ENCODE results near the gene KMT2E. TPM values are rescaled to one million over a fixed set of nuclear protein-coding genes. Genes with fewer than 3 reads are reported as not detected.

The KMT2E gene
- total RNA-seq, 1 experiment from 2014 or later: 63.1 TPM

GRCh38 chr7:105012503-105013220 lies 1.3 kb upstream of the KMT2E start:
- Mint-ChIP-seq H3K4me3 (ENCODE audit: unreplicated experiment) (peak overlapping the region; percentile 88), H3K4me1 (ENCODE audit: low read depth, unreplicated experiment) (peaks cover 25% of the 10 kb centered on the region), H3K27me3 (ENCODE audit: insufficient read depth, unreplicated experiment) (no peaks in the 10 kb centered on the region), H3K27ac (ENCODE audit: unreplicated experiment) (peak overlapping the region; percentile 100), H3K36me3 (ENCODE audit: insufficient read depth, unreplicated experiment) (peaks cover 78% of the 10 kb centered on the region), H3K9me3 (ENCODE audit: unreplicated experiment) (no peaks in the 10 kb centered on the region)
- H3K27me3 ChIP-seq (replicated peaks; ENCODE audit: control insufficient read depth, insufficient read depth, low read length): no peaks in the 10 kb centered on the region
- ChIA-PET POLR2A (interaction anchor here (0.6 to 2.2 kb wide), 11 partner anchors 9 to 519 kb away, joined by 3 to 14 read pairs (median 4); partner anchors contain the start of gene RINT1), CTCF (interaction anchor here (1.3 to 2.2 kb wide), 2 partner anchors 29 to 31 kb away, joined by 4 to 15 read pairs; no protein-coding TSS in a partner anchor)
- H3K4me1 ChIP-seq: peaks cover 44% of the 10 kb centered on the region
- intact Hi-C loops (cut with micrococcal nuclease; ENCODE audit: unreplicated experiment): loop anchor here (1.0 kb wide), 1 partner anchor 28 kb away; no protein-coding TSS in a partner anchor
- TF ChIP-seq, protein P1, sequence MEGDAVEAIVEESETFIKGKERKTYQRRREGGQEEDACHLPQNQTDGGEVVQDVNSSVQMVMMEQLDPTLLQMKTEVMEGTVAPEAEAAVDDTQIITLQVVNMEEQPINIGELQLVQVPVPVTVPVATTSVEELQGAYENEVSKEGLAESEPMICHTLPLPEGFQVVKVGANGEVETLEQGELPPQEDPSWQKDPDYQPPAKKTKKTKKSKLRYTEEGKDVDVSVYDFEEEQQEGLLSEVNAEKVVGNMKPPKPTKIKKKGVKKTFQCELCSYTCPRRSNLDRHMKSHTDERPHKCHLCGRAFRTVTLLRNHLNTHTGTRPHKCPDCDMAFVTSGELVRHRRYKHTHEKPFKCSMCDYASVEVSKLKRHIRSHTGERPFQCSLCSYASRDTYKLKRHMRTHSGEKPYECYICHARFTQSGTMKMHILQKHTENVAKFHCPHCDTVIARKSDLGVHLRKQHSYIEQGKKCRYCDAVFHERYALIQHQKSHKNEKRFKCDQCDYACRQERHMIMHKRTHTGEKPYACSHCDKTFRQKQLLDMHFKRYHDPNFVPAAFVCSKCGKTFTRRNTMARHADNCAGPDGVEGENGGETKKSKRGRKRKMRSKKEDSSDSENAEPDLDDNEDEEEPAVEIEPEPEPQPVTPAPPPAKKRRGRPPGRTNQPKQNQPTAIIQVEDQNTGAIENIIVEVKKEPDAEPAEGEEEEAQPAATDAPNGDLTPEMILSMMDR (IDR thresholded peaks at IDR 0.05; ENCODE audit: insufficient read depth in 1 of 2, low read depth in 1 of 2, low read length in 1 of 2, severe bottlenecking in 1 of 2, unreplicated experiment in 1 of 2): no peak
- peak overlapping the region; percentile 100 for H3K4me3 ChIP-seq (ENCODE audit: low read depth, low read length)
- no TSS peak for BruUV-seq (replicated peaks)
- peak; percentile 99 for DNase-seq
- no peaks in the 10 kb centered on the region for H3K9me3 ChIP-seq
- H3K36me3 ChIP-seq (ENCODE audit: control insufficient read depth, insufficient read depth, low read length): no peaks in the 10 kb centered on the region; the same call in 1 of the 2 replicates

DNA sequence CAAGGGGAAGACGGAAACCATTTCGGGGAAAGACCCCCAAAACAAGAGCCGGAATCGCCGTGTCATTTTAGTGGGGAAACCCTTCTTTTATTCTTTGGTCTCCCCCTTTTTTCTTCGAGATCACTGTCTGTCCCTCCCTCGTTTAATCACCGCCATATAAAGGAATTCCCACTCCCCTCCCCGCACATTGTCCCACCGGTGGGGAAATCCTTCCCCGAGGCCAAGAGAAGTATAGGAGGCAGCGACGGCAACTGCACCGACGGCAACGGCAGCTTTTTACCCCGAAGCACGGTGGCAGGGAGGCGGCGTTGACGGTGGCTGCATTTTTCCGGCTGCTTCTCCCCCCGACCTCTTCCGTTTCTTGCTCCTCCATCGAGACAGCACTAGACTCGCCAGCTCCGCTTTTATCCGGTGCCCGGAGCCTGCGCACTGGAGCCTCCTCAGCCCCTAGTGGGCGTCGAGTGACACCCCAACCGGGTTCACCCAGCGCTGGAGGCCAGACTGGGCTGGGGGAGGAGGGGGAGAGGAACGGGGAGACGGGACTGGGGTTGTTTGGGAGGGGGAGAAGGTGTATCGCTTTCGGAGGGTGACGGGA lies 687 bp upstream of the KMT2E start:
- CTCF ChIA-PET: interaction anchor here (0.5 to 2.2 kb wide), 4 partner anchors 20 to 128 kb away, joined by 3 to 15 read pairs (median 4); no protein-coding TSS in a partner anchor

More for the DNA sequence above, 687 bp upstream of the KMT2E start:
- POLR2A ChIA-PET: interaction anchor here (0.5 to 2.2 kb wide), 13 partner anchors 10 to 1272 kb away, joined by 3 to 14 read pairs (median 3); partner anchors contain the start of genes NAMPT and RINT1
- Histone ChIP-seq H3K36me3 (ENCODE audit: control insufficient read depth, insufficient read depth, low read length) (no peaks in the 10 kb centered on the region), H3K4me1 (peaks cover 38% of the 10 kb centered on the region), H3K4me3 (ENCODE audit: low read depth, low read length) (peak overlapping the region; percentile 100), H3K9me3 (no peaks in the 10 kb centered on the region), H3K27me3 (replicated peaks; ENCODE audit: control insufficient read depth, insufficient read depth, low read length) (no peaks in the 10 kb centered on the region)
- Mint-ChIP-seq H3K9me3 (ENCODE audit: unreplicated experiment) (no peaks in the 10 kb centered on the region), H3K27me3 (ENCODE audit: insufficient read depth, unreplicated experiment) (no peaks in the 10 kb centered on the region), H3K27ac (ENCODE audit: unreplicated experiment) (peak overlapping the region; percentile 100), H3K4me1 (ENCODE audit: low read depth, unreplicated experiment) (peaks cover 22% of the 10 kb centered on the region), H3K36me3 (ENCODE audit: insufficient read depth, unreplicated experiment) (peaks cover 71% of the 10 kb centered on the region), H3K4me3 (ENCODE audit: unreplicated experiment) (peak overlapping the region; percentile 88)
- TF ChIP-seq, protein P1 (IDR thresholded peaks at IDR 0.05; ENCODE audit: insufficient read depth in 1 of 2, low read depth in 1 of 2, low read length in 1 of 2, severe bottlenecking in 1 of 2, unreplicated experiment in 1 of 2): peak; percentile 64 to 67
- BruUV-seq (replicated peaks): no TSS peak
- DNase-seq: peak; percentile 96
- intact Hi-C loops (cut with micrococcal nuclease; ENCODE audit: unreplicated experiment): loop anchor here (1.0 kb wide), 1 partner anchor 29 kb away; no protein-coding TSS in a partner anchor

All from Caco-2 (cell line).